NT2/D1 (cell line): ENCODE results near the gene FEM1A.

Experiments
- SUZ12 ChIP-seq: IDR thresholded peaks from 2 replicates; pipeline ENCODE4 v1.6.1; 2011; ENCODE audit not compliant: insufficient read length, insufficient read depth; ENCODE audit errors: extremely low read depth
- YY1 ChIP-seq: IDR thresholded peaks from 2 replicates; pipeline ENCODE4 v1.6.1; 2011; ENCODE audit not compliant: insufficient read length, insufficient read depth
- ZNF274 ChIP-seq: IDR thresholded peaks from 2 replicates; pipeline ENCODE4 v1.6.1; 2011; ENCODE audit warnings: mild to moderate bottlenecking, low read depth, low read length

- TF ChIP-seq ZNF274: no peak
- no peak for TF ChIP-seq YY1
- TF ChIP-seq SUZ12: no peak
These were observed 39.9 kb downstream of the FEM1A start, which contains the start of gene TICAM1 for GRCh38 chr19:4831304-4831978.
